PC-3 (cell line): ENCODE measurements around the gene INO80C. TPM values are rescaled to one million over a fixed set of nuclear protein-coding genes. Genes with fewer than 3 reads are reported as not detected.

Source experiments
- ATAC-seq: fragments of 200-7000 bp; cut with Tn5 transposase; 2 replicates; pipeline ENCODE4 v1.9.1; 2020; ENCODE audit warnings: mild to moderate bottlenecking, moderate library complexity
- BruUV-seq: library from RNA; stranded (reverse); fragments of 400-500 nt; replicated peaks from 2 replicates; lab custom pipeline; 2021; lab: Mats Ljungman, UMichigan
- CTCF ChIA-PET: fragments of 300-600 bp; sonication (Branson Sonifier 250); formaldehyde crosslinking; loops from one replicate; lab custom pipeline; 2022; ENCODE audit warnings: antibody characterized with exemption; lab: Charles Lee
- POLR2A ChIA-PET: fragments of 300-600 bp; sonication (Branson Sonifier 250); formaldehyde crosslinking; loops from one replicate; lab custom pipeline; 2022; ENCODE audit warnings: antibody characterized with exemption; ENCODE audit not compliant: unreplicated experiment; lab: Charles Lee
- DNase-seq: peaks from one replicate; pipeline ENCODE4 v3.0.0-alpha.2; 2015
- H2AFZ ChIP-seq: fragments of 300-600 bp; sonication (generic); 2 replicates; pipeline ENCODE4 v1.6.0; 2016; ENCODE audit warnings: antibody characterized with exemption, low read length
- H3F3A ChIP-seq: fragments of 300-600 bp; sonication (generic); one replicate; pipeline ENCODE4 v1.6.0; 2017; ENCODE audit warnings: antibody characterized with exemption, low read length, control low read depth, mild to moderate bottlenecking; ENCODE audit not compliant: unreplicated experiment
- H3K27ac ChIP-seq: fragments of 300-600 bp; sonication (generic); 2 replicates; pipeline ENCODE4 v1.5.1; 2016; ENCODE audit warnings: mild to moderate bottlenecking, low read length
- H3K27me3 ChIP-seq: fragments of 300-600 bp; sonication (generic); 2 replicates; pipeline ENCODE4 v1.6.1; 2016; ENCODE audit warnings: low read length, mixed read lengths
- H3K36me3 ChIP-seq: fragments of 300-600 bp; sonication (generic); 2 replicates; pipeline ENCODE4 v1.6.1; 2016; ENCODE audit warnings: low read depth, mixed run types, low read length, mixed read lengths
- H3K4me1 ChIP-seq: fragments of 300-600 bp; sonication (generic); 2 replicates; pipeline ENCODE4 v1.5.1; 2016; ENCODE audit warnings: low read length; ENCODE audit not compliant: insufficient read depth
- H3K4me2 ChIP-seq: fragments of 300-600 bp; sonication (generic); 2 replicates; pipeline ENCODE4 v1.6.0; 2016; ENCODE audit warnings: low read length
- H3K4me3 ChIP-seq: fragments of 300-600 bp; sonication (generic); 2 replicates; pipeline ENCODE4 v1.5.1; 2016; ENCODE audit warnings: mild to moderate bottlenecking, low read length, mixed read lengths
- H3K79me2 ChIP-seq: fragments of 300-600 bp; sonication (generic); 2 replicates; pipeline ENCODE4 v1.6.1; 2017; ENCODE audit warnings: low read length, mixed read lengths
- H3K9ac ChIP-seq: fragments of 300-600 bp; sonication (generic); 2 replicates; pipeline ENCODE4 v1.6.0; 2016; ENCODE audit warnings: mild to moderate bottlenecking, low read length
- H3K9me2 ChIP-seq: fragments of 300-600 bp; sonication (generic); replicated peaks from 2 replicates; pipeline ENCODE4 v1.6.1; 2016; ENCODE audit warnings: mixed run types, low read length, mixed read lengths
- H3K9me3 ChIP-seq: fragments of 300-600 bp; sonication (generic); 2 replicates; pipeline ENCODE4 v1.6.1; 2016; ENCODE audit warnings: low read length, mixed read lengths
- H4K20me1 ChIP-seq: fragments of 300-600 bp; sonication (generic); 2 replicates; pipeline ENCODE4 v1.6.1; 2016; ENCODE audit warnings: low read length, mixed read lengths
- CTCF ChIP-seq: fragments of 300-600 bp; sonication (generic); conservative IDR thresholded peaks from 2 replicates; pipeline ENCODE4 v1.5.1; 2017; ENCODE audit warnings: antibody characterized with exemption, low read depth, mild to moderate bottlenecking, low read length
- EZH2 ChIP-seq: fragments of 300-600 bp; sonication (generic); IDR thresholded peaks from one replicate; pipeline ENCODE4 v1.6.1; 2017; ENCODE audit warnings: antibody characterized with exemption, mild to moderate bottlenecking, low read length; ENCODE audit not compliant: unreplicated experiment
- EZH2phosphoT487 ChIP-seq: fragments of 300-600 bp; sonication (generic); IDR thresholded peaks from 2 replicates; pipeline ENCODE4 v1.6.1; 2018; ENCODE audit warnings: mild to moderate bottlenecking, antibody characterized with exemption, low read length, borderline replicate concordance
- intact Hi-C: fragments of 100-400 bp; cut with micrococcal nuclease; formaldehyde crosslinking; loops from 2 replicates; pipeline ENCODE4 v1.9.0; 2023
- total RNA-seq: library from RNA; depleted of rRNA; stranded (reverse); fragments of >200 nt; gene quantifications from 2 replicates; pipeline ENCODE4 v1.2.3, GENCODE V29; 2014

INO80C gene
- total RNA-seq, 1 experiment from 2014 or later, result 6.8 TPM

DNA sequence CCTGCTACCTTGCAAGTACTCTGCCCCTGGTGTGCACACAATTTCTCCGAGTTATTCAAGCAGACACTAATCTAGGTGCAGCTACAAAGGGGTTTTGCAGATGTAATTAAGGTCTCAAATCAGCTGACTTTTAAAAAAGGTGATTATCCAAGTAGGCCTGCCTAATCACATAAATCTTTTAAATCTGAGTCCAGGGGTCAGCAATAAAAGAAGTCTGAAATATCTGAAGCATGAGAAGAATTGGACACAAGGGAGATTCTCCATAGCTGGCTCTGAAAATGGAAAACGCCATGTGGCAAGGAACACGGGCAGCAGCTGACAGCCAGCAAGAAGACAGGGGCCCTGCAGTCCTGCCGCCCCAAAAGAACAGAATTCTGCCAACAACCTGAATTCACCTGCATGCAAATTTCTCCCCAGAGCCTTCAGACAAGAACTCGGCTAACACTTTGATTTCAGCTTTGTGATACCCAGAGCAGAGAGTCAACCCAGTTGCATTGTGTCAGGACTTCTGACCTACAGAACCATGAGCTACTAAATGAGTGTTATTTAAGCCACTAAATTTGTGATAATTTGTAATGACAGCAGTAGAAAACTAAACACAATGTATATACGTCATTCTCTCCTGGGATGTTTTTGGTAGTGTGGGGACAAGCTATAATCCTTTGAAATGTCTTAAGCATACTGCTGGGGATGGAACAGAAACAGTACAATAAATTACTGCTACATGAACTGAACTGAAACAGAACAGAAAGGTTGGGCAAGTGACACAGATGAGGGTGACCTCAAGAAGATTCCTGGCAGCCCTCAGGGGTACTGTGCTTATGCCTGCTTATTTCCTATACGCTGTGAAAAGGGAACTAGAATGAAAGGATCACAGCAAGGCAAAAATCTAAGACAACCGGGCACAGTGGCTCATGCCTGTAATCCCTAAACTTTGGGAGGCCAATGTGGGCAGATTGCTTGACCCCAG, 3.2 kb downstream of the INO80C start:
- no peaks in the 10 kb centered on the region for H3K36me3 ChIP-seq
- peaks cover 53% of the 10 kb centered on the region for H3K79me2 ChIP-seq
- no peak for DNase-seq
- CTCF ChIA-PET, result no interaction called here
- no peaks in the 10 kb centered on the region for H3K9me2 ChIP-seq
- intact Hi-C loops, result loop anchor here (5.0 kb wide), 1 partner anchor 87 kb away; no protein-coding TSS in a partner anchor
- TF ChIP-seq CTCF (no peak), EZH2phosphoT487 (no peak), EZH2 (no peak)
- H3K9ac ChIP-seq, result no peak overlapping the region
- H3K27me3 ChIP-seq, result no peaks in the 10 kb centered on the region
- no peak overlapping the region for H2AFZ ChIP-seq
- H3K4me2 ChIP-seq, result no peak overlapping the region
- no peak for ATAC-seq
- no peak overlapping the region for H3K4me3 ChIP-seq
- BruUV-seq, result no TSS peak
- POLR2A ChIA-PET, result no interaction called here
- no peak overlapping the region for H3K27ac ChIP-seq
- H4K20me1 ChIP-seq, result no peaks in the 10 kb centered on the region
- no peaks in the 10 kb centered on the region for H3F3A ChIP-seq
- no peaks in the 10 kb centered on the region for H3K9me3 ChIP-seq
- H3K4me1 ChIP-seq, result peaks cover 15% of the 10 kb centered on the region

- no peak for ATAC-seq
- no peaks in the 10 kb centered on the region for H4K20me1 ChIP-seq
- intact Hi-C loops, result no loop called here
- CTCF ChIA-PET, result no interaction called here
- no peak overlapping the region for H3K9ac ChIP-seq
- no peaks in the 10 kb centered on the region for H3K9me2 ChIP-seq
- no TSS peak for BruUV-seq
- TF ChIP-seq CTCF (no peak), EZH2phosphoT487 (no peak), EZH2 (no peak)
- no peak overlapping the region for H2AFZ ChIP-seq
- H3K27ac ChIP-seq, result no peak overlapping the region
- peaks cover 9% of the 10 kb centered on the region for H3K4me1 ChIP-seq
- no peak for DNase-seq
- H3K36me3 ChIP-seq, result no peaks in the 10 kb centered on the region
- POLR2A ChIA-PET, result no interaction called here
- no peaks in the 10 kb centered on the region for H3K9me3 ChIP-seq
- H3K27me3 ChIP-seq, result no peaks in the 10 kb centered on the region
- no peaks in the 10 kb centered on the region for H3F3A ChIP-seq
- H3K4me2 ChIP-seq, result no peak overlapping the region
- H3K4me3 ChIP-seq, result no peak overlapping the region
- peaks cover 47% of the 10 kb centered on the region for H3K79me2 ChIP-seq
These were observed 6.1 kb downstream of the INO80C start for GRCh38 chr18:35491700-35492077.
